GM12801 (cell line): ENCODE data around the gene EDDM3A.

Experiments used
- TF ChIP-seq, protein P1 (sequence below): IDR thresholded peaks from one replicate; pipeline ENCODE4 v1.5.1; 2011; ENCODE audit warnings: control low read depth; ENCODE audit not compliant: insufficient read length; ENCODE audit errors: extremely low read depth

Gene EDDM3A

DNA sequence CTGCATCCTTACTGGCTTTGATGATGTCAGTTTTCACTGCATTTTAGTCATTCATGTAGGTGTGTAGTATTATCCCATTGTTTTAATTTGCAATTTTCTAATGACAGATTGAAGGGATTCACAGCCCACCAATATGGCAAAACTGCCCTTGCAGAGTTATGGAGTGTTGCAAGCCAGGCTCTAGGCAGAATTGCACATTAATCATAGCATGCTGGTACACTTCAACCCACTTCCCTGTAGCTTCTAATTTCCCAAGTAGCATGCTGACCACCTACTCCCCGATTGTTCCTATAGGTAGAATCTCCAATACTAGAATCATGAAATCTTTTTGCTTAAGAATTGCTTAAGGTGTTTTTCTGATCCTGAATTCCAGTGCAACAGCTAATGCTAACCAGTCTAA, 30.2 kb downstream of the EDDM3A start:
- TF ChIP-seq, protein P1, sequence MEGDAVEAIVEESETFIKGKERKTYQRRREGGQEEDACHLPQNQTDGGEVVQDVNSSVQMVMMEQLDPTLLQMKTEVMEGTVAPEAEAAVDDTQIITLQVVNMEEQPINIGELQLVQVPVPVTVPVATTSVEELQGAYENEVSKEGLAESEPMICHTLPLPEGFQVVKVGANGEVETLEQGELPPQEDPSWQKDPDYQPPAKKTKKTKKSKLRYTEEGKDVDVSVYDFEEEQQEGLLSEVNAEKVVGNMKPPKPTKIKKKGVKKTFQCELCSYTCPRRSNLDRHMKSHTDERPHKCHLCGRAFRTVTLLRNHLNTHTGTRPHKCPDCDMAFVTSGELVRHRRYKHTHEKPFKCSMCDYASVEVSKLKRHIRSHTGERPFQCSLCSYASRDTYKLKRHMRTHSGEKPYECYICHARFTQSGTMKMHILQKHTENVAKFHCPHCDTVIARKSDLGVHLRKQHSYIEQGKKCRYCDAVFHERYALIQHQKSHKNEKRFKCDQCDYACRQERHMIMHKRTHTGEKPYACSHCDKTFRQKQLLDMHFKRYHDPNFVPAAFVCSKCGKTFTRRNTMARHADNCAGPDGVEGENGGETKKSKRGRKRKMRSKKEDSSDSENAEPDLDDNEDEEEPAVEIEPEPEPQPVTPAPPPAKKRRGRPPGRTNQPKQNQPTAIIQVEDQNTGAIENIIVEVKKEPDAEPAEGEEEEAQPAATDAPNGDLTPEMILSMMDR = no peak

DNA sequence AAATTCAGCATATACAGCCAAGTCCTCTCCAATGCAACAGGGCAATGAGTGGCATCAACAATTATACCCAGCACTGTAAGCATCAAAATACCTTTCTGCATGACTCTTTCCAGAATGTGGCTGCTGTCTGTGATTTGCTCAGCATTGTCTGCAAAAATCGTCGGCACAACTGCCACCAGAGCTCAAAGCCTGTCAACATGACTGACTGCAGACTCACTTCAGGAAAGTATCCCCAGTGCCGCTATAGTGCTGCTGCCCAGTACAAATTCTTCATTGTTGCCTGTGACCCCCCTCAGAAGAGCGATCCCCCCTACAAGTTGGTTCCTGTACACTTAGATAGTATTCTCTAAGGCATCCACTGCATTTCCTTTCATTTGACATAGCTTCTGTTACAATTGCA, 36.1 kb downstream of the EDDM3A start:
- TF ChIP-seq, protein P1 = no peak

DNA sequence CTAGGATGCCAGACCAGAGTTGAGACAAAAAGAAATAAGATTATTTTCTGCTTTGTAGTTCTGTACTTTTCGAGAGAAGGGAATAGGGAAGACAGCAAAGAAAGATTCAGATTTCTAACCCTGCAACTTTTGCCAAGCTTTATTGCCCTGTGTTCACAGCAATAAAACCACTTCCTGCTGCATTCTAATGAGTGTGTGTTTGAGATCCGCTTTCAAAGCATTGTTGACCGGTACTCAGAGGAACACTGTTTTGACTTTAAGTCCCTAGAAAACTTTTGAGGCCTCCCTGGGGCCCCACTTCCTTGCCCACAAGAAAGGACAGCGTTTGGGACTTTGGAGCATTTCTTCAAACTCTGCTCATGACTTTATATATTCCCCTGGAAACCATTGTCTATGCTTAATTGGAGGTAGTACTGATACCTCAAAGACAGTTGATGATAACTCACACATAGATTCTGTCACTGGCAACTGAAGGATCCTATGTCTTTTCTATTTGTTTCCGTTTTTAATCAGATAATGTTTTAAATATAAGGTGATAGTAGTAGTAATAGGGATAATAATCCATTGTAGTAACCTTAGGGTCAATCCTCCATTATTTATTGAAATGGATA, 36.7 kb downstream of the EDDM3A start:
- TF ChIP-seq, protein P1 = no peak

DNA sequence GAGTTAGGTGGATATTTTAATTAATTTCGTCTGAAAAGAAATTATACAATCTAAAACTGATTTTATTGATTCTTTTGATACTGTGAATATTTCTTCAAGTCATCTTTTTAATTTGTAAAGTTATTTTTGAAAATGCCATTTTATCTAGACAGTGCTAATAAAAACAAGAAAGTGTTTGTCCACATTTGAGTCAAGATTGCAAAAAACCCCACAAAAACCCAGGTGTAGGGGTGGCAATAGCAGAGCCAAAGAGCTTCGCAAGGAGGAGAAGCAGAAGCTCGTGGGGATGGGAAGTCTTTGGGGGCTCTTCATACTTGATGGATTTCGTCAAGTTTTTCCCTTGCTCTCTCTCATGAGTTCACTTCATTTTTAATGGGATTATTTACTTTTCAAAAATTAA, 41.3 kb downstream of the EDDM3A start:
- TF ChIP-seq, protein P1 = no peak

DNA sequence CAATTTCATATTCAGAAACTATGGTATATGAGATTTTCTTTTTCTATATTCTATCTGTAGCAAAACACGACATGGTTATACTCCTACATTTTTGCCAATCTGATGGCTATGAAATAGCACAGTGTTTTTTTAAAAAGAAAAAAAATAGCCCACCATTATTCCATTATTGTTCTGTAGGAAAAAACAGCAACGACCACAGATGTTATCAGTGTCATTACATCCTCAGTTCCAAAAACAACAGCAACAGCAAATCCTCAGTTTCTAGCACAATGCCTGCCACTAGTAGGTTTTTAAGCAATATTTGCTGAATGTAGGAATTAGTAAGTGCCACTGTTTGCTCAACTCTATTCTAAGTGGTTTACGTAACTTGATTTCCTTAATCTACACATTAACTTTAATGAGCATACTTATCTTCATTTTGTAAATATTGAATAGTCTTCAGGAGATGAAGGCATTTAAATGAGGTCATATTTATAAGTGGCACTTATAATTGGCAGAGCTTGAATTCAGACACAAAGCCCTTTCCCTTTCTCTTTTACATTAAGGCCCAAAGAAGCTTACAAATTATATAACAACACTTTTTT, 43.6 kb downstream of the EDDM3A start:
- TF ChIP-seq, protein P1 = no peak

DNA sequence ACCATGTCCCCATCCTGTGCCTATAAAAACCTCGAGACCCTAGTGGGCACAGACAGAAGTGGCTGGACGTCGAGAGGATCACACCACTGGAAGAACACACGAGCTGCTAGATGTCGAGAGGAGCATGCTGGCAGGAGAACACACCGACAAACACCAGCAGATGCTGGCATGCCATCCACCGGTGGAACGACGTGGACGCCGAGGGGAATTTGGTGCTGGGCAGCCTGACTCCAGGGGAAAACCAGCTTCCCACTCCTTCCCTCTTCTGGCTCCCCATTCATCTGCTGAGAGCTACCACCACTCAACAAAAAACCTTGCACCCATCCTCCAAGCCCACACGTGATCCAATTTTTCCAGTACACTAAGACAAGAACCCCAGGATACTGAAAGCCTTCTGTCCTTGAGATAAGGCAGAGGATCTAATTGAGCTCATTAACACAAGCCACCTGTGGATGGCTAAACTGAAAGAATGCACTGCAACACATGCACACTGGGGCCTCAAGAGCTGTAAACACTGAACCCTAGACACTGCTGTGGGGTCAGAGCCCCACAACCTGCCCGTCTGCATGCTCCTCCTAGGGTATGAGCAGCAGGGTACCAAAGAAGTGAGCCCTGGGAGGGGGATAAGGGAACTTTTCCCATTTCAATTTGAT, 44.9 kb downstream of the EDDM3A start:
- TF ChIP-seq, protein P1 = no peak

DNA sequence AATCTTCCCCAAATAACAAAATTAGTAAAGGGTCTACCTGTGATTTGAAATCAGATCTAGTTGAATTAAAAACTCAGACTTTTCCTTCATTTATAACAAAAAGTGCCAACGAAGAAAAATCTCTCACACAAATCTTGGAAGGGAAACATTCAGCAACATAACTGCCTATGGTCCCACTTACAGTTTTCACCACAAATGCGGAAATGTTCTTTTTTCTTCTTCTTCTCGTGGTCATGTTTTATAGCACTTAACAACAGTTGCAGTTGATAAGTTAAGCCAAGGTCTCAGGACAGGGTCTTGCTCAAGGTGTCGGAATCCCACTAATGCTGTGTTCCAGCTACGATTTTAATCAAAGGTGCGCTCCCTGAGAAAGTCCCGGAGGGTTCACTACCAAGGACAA, 45.5 kb downstream of the EDDM3A start:
- TF ChIP-seq, protein P1 = no peak
